A549 (cell line): ENCODE data around the gene UBE2H. TPM values are rescaled to one million over a fixed set of nuclear protein-coding genes. Genes with fewer than 3 reads are reported as not detected.

Source experiments
- ATAC-seq, 2 experiments: fragments of 200-7000 bp in 1 of 2; fragments of >200 bp in 1 of 2; cut with Nextera tagmentation in 1 of 2; cut with Tn5 transposase in 1 of 2; 3 replicates each; pipeline versions ENCODE4 v1.8.0 to v1.9.1; 2018 to 2020; ENCODE audit warnings: mild to moderate bottlenecking in 1 of 2, moderate library complexity in 1 of 2
- CTCF ChIA-PET: fragments of 300-600 bp; sonication (Branson Sonifier 250); formaldehyde crosslinking; extraction: SDS; loops from one replicate; lab custom pipeline; 2021; ENCODE audit warnings: antibody characterized with exemption, inconsistent platforms; lab: Yijun Ruan, JAX
- POLR2A ChIA-PET: fragments of 350-600 bp; formaldehyde crosslinking; extraction: SDS; loops from one replicate; lab custom pipeline; 2021; ENCODE audit warnings: antibody characterized with exemption, inconsistent platforms; lab: Yijun Ruan, JAX
- DNase-seq, 2 experiments: peaks; one replicate each; pipeline versions ENCODE4 v3.0.0 to v3.0.0-alpha.2; 2011 to 2016; ENCODE audit warnings: low read depth in 1 of 2, low spot score in 1 of 2
- FAIRE-seq: peaks from 2 replicates; lab custom pipeline; 2011; peaks lifted over from hg19 to GRCh38; lab: Jason Lieb, UNC
- H3K27ac ChIP-seq, 2 experiments: fragments of >200 bp; sonication (Bioruptor Twin); formaldehyde crosslinking; 3 replicates each; pipeline ENCODE4 v1.5.1; 2016 to 2017
- H3K4me1 ChIP-seq: fragments of >200 bp; sonication (Bioruptor Twin); formaldehyde crosslinking; 3 replicates; pipeline ENCODE4 v1.6.1; 2016
- H3K4me2 ChIP-seq: fragments of >200 bp; sonication (Bioruptor Twin); formaldehyde crosslinking; 3 replicates; pipeline ENCODE4 v1.6.1; 2016
- H3K4me3 ChIP-seq: fragments of >200 bp; sonication (Bioruptor Twin); formaldehyde crosslinking; 3 replicates; pipeline ENCODE4 v1.5.1; 2016
- H3K9me3 ChIP-seq: fragments of >200 bp; sonication (Bioruptor Twin); formaldehyde crosslinking; 3 replicates; pipeline ENCODE4 v1.6.1; 2016
- CBX8 ChIP-seq: fragments of 200-600 bp; sonication (generic); IDR thresholded peaks from 2 replicates; pipeline ENCODE4 v1.6.1; 2016
- CHD2 ChIP-seq: fragments of 150-350 bp; IDR thresholded peaks from 2 replicates; pipeline ENCODE4 v1.6.1; 2014; ENCODE audit warnings: low read length; ENCODE audit not compliant: partially characterized antibody
- ESRRA ChIP-seq: fragments of 150-350 bp; IDR thresholded peaks from 2 replicates; pipeline ENCODE4 v1.6.1; 2014; ENCODE audit warnings: mild to moderate bottlenecking, low read length, borderline replicate concordance
- GATA3 ChIP-seq: IDR thresholded peaks from 2 replicates; pipeline ENCODE4 v1.6.1; 2012; ENCODE audit warnings: borderline replicate concordance
- HDAC2 ChIP-seq: fragments of 200-600 bp; sonication (generic); IDR thresholded peaks from 2 replicates; pipeline ENCODE4 v1.6.1; 2016
- HOXA7 ChIP-seq: fragments of 250-450 bp; sonication (Bioruptor Pico); IDR thresholded peaks from 2 replicates; pipeline ENCODE4 v1.5.0; 2020; ENCODE audit warnings: mild to moderate bottlenecking, moderate library complexity
- KDM1A ChIP-seq: fragments of 200-600 bp; sonication (generic); IDR thresholded peaks from 2 replicates; pipeline ENCODE4 v1.6.1; 2016; ENCODE audit warnings: low read depth, mild to moderate bottlenecking
- KDM5A ChIP-seq: fragments of 200-600 bp; sonication (generic); IDR thresholded peaks from 2 replicates; pipeline ENCODE4 v1.6.1; 2016; ENCODE audit warnings: antibody characterized with exemption, mild to moderate bottlenecking
- NFE2L2 ChIP-seq: fragments of 150-350 bp; conservative IDR thresholded peaks from 2 replicates; pipeline ENCODE4 v1.6.1; 2014; ENCODE audit warnings: low read length
- NPAS2 ChIP-seq: fragments of 250-450 bp; sonication (Bioruptor Pico); IDR thresholded peaks from 2 replicates; pipeline ENCODE4 v1.8.0; 2022; ENCODE audit warnings: mild to moderate bottlenecking, moderate library complexity, borderline replicate concordance
- PHF8 ChIP-seq: fragments of 200-600 bp; sonication (generic); IDR thresholded peaks from 2 replicates; pipeline ENCODE4 v1.6.1; 2016; ENCODE audit warnings: low read depth, mild to moderate bottlenecking, antibody characterized with exemption, moderate library complexity, borderline replicate concordance
- POLR2A ChIP-seq: IDR thresholded peaks from 2 replicates; pipeline ENCODE4 v1.6.1; 2012; ENCODE audit warnings: mild to moderate bottlenecking, low read length
- RAD21 ChIP-seq, 2 experiments: fragments of >200 bp in 1 of 2; sonication (Bioruptor Twin) in 1 of 2; formaldehyde crosslinking in 1 of 2; IDR thresholded peaks in 1 of 2; conservative IDR thresholded peaks in 1 of 2; 2 replicates in 1 of 2; 3 replicates in 1 of 2; pipeline ENCODE4 v1.6.1; 2012 to 2018; ENCODE audit warnings: inconsistent platforms in 1 of 2
- TP53 ChIP-seq: fragments of 250-450 bp; sonication (Bioruptor Pico); IDR thresholded peaks from 2 replicates; pipeline ENCODE4 v1.5.0; 2021; ENCODE audit warnings: mild to moderate bottlenecking, moderate library complexity
- ZFP36 ChIP-seq: fragments of 450-650 bp; IDR thresholded peaks from 2 replicates; pipeline ENCODE4 v1.6.1; 2014; ENCODE audit warnings: borderline replicate concordance; ENCODE audit not compliant: partially characterized antibody
- ZNF302 ChIP-seq: fragments of 250-450 bp; sonication (Bioruptor Pico); IDR thresholded peaks from 2 replicates; pipeline ENCODE4 v1.9.0; 2021; ENCODE audit warnings: inconsistent platforms, mild to moderate bottlenecking, moderate library complexity
- ZSCAN20 ChIP-seq: fragments of 250-450 bp; sonication (Bioruptor Pico); IDR thresholded peaks from 2 replicates; pipeline ENCODE4 v1.8.0; 2022; ENCODE audit warnings: mild to moderate bottlenecking, moderate library complexity
- WGBS: methylation state at CpG from one replicate; pipeline ENCODE4 v1.1.6; 2017; ENCODE audit errors: missing lambda C conversion rate; 5-methylcytosine and 5-hydroxymethylcytosine counted together
- polyA plus RNA-seq, 4 experiments: library from polyadenylated mRNA; depleted of rRNA in 3 of 4; stranded (reverse); fragments of >200 nt; fragmentation: RNase III in 1 of 4; extraction: RNeasy Plus Mini Kit Qiagen cat#74134 plus additional on column Dnase treatment in 1 of 4; gene quantifications; 2 replicates in 3 of 4; 3 replicates in 1 of 4; pipeline ENCODE4 v1.2.3, GENCODE V29; 2011 to 2017
- TF ChIP-seq, protein P1 (sequence below): IDR thresholded peaks from 2 replicates; pipeline ENCODE4 v1.6.1; 2012
- TF ChIP-seq, protein P2 (sequence below): fragments of 150-350 bp; IDR thresholded peaks from 2 replicates; pipeline ENCODE4 v1.6.1; 2014; ENCODE audit warnings: low read depth, mild to moderate bottlenecking, low read length
- TF ChIP-seq, protein P3 (sequence below): fragments of 250-450 bp; sonication (Bioruptor Pico); IDR thresholded peaks from 2 replicates; pipeline ENCODE4 v1.5.0; 2020; ENCODE audit warnings: low read depth, mild to moderate bottlenecking, moderate library complexity
- TF ChIP-seq, protein P4 (sequence below): fragments of 450-650 bp; IDR thresholded peaks from 2 replicates; pipeline ENCODE4 v1.6.1; 2014; ENCODE audit warnings: antibody characterized with exemption
- TF ChIP-seq, protein P5 (sequence below): fragments of >200 bp; sonication (Bioruptor Twin); formaldehyde crosslinking; IDR thresholded peaks from 3 replicates; pipeline ENCODE4 v1.5.1; 2016

UBE2H gene
- polyA plus RNA-seq, 2 of the 4 experiments (the other 2 are of a cell fraction) = 73.5 to 99.2 TPM

DNA sequence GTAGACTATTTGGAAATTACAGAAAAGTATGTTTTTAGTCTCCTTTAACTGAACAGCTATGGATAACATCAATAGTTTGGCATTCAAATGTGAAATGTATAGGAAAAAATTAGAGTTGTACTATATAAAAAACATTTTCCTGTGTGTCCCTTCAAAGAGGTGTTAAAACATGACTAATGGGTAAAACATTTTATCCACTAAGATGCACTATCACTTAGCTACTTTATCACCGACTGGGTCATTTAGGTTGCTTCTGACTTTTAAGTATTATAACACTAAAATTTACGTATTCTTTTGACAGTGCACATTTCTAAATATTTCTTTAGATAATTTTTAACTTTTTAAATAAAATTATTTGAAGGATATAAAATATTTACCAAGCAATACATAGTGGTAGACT lies 77.6 kb downstream of the UBE2H start:
- Histone ChIP-seq H3K4me1 (peaks cover 37% of the 10 kb centered on the region), H3K4me2 (peak overlapping the region; percentile 91), H3K27ac (peak overlapping the region in 1 of 2 experiments; percentile 69; a peak in 2 of 6 replicates), H3K9me3 (no peaks in the 10 kb centered on the region), H3K4me3 (peak overlapping the region; percentile 31)
- DNase-seq (no peak), ATAC-seq (no peak), FAIRE-seq (no peak)
- 24% methylated on average over 2 of the region's 2 CpGs for WGBS
- ChIA-PET POLR2A (interaction anchor here (0.7 kb wide), 1 partner anchor 47 kb away, joined by 3 read pairs; no protein-coding TSS in a partner anchor), CTCF (interaction anchor here (0.7 to 3.2 kb wide), 4 partner anchors 45 to 149 kb away, joined by 3 to 13 read pairs (median 4); no protein-coding TSS in a partner anchor)
- TF ChIP-seq, protein P1, sequence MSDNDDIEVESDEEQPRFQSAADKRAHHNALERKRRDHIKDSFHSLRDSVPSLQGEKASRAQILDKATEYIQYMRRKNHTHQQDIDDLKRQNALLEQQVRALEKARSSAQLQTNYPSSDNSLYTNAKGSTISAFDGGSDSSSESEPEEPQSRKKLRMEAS = no peak
- TF ChIP-seq NPAS2 (CRISPR knock-in tag) = no peak
- TF ChIP-seq HDAC2 = no peak
- TF ChIP-seq CHD2 = no peak
- no peak for TF ChIP-seq CBX8
- no peak for TF ChIP-seq KDM5A

DNA sequence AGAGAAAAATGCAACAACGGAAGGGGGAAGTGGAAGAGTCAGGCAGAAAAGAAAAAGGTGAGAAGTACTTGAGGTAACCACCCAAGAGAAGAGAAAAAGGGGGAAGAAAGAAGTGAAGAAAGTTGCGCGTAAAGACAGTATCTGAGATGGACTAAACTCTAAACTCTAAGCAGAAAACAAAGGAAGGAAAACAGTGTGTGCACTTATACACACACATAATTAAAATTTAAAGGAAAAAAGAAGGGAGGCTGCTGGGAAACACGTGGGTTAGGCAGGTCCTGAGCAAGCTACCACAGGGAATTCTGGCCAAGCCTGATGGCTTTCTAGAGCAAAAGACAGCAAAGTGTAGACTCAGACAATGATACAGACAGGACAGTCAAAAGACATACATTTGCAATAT lies 78.0 kb downstream of the UBE2H start:
- TF ChIP-seq KDM1A = no peak
- no peak for TF ChIP-seq GATA3
- TF ChIP-seq ZNF302 (CRISPR knock-in tag) = no peak
- no peak for TF ChIP-seq HOXA7
- TF ChIP-seq NFE2L2 = no peak
- TF ChIP-seq, protein P2, sequence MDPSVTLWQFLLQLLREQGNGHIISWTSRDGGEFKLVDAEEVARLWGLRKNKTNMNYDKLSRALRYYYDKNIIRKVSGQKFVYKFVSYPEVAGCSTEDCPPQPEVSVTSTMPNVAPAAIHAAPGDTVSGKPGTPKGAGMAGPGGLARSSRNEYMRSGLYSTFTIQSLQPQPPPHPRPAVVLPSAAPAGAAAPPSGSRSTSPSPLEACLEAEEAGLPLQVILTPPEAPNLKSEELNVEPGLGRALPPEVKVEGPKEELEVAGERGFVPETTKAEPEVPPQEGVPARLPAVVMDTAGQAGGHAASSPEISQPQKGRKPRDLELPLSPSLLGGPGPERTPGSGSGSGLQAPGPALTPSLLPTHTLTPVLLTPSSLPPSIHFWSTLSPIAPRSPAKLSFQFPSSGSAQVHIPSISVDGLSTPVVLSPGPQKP = no peak
- TF ChIP-seq TP53 (CRISPR knock-in tag) = no peak
- TF ChIP-seq, protein P3, sequence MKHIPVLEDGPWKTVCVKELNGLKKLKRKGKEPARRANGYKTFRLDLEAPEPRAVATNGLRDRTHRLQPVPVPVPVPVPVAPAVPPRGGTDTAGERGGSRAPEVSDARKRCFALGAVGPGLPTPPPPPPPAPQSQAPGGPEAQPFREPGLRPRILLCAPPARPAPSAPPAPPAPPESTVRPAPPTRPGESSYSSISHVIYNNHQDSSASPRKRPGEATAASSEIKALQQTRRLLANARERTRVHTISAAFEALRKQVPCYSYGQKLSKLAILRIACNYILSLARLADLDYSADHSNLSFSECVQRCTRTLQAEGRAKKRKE (CRISPR knock-in tag) = no peak
- no peak for TF ChIP-seq ESRRA
- TF ChIP-seq, protein P4, sequence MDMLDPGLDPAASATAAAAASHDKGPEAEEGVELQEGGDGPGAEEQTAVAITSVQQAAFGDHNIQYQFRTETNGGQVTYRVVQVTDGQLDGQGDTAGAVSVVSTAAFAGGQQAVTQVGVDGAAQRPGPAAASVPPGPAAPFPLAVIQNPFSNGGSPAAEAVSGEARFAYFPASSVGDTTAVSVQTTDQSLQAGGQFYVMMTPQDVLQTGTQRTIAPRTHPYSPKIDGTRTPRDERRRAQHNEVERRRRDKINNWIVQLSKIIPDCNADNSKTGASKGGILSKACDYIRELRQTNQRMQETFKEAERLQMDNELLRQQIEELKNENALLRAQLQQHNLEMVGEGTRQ = no peak
- TF ChIP-seq ZFP36 = no peak
- no peak for TF ChIP-seq POLR2A
- no peak for TF ChIP-seq RAD21 (conservative IDR thresholded peaks at IDR 0.05 in 1 of 2, IDR thresholded peaks at IDR 0.05 in 1 of 2)
- TF ChIP-seq ZSCAN20 (CRISPR knock-in tag) = no peak
- TF ChIP-seq, protein P5, sequence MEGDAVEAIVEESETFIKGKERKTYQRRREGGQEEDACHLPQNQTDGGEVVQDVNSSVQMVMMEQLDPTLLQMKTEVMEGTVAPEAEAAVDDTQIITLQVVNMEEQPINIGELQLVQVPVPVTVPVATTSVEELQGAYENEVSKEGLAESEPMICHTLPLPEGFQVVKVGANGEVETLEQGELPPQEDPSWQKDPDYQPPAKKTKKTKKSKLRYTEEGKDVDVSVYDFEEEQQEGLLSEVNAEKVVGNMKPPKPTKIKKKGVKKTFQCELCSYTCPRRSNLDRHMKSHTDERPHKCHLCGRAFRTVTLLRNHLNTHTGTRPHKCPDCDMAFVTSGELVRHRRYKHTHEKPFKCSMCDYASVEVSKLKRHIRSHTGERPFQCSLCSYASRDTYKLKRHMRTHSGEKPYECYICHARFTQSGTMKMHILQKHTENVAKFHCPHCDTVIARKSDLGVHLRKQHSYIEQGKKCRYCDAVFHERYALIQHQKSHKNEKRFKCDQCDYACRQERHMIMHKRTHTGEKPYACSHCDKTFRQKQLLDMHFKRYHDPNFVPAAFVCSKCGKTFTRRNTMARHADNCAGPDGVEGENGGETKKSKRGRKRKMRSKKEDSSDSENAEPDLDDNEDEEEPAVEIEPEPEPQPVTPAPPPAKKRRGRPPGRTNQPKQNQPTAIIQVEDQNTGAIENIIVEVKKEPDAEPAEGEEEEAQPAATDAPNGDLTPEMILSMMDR = no peak
- TF ChIP-seq PHF8 = no peak
- H3K9me3 ChIP-seq = no peaks in the 10 kb centered on the region
- peak overlapping the region; percentile 91 for H3K4me2 ChIP-seq
- CTCF ChIA-PET = interaction anchor here (0.7 to 3.2 kb wide), 2 partner anchors 44 to 56 kb away, joined by 3 to 13 read pairs; no protein-coding TSS in a partner anchor
- POLR2A ChIA-PET = interaction anchor here (0.7 kb wide), 1 partner anchor 47 kb away, joined by 3 read pairs; no protein-coding TSS in a partner anchor
- 84% methylated on average over 4 of the region's 4 CpGs for WGBS
- H3K27ac ChIP-seq = peak overlapping the region; percentile 63 to 69; a peak in 4 of 6 replicates
- no peak for FAIRE-seq
- ATAC-seq = 0 out of 6 replicates have a peak, but pooled peaks of 1 of the 2 experiments have one; percentile 24
- DNase-seq = no peak
- H3K4me3 ChIP-seq = no peak overlapping the region
- H3K4me1 ChIP-seq = peaks cover 37% of the 10 kb centered on the region
